Smooth muscle cell (in vitro differentiated cells): ENCODE measurements around the gene GIMAP4. TPM values are rescaled to one million over a fixed set of nuclear protein-coding genes. Genes with fewer than 3 reads are reported as not detected.

Experiments used
- DNase-seq: peaks from one replicate; lab custom pipeline; 2025; ENCODE audit not compliant: unreplicated experiment; lab: John Stamatoyannopoulos, UW
- H2AFZ ChIP-seq: fragments of 200-600 bp; sonication (generic); 2 replicates; pipeline ENCODE4 v1.6.0; 2016; ENCODE audit warnings: antibody characterized with exemption, low read depth, mild to moderate bottlenecking
- H3F3A ChIP-seq: fragments of 200-600 bp; sonication (generic); 2 replicates; pipeline ENCODE4 v1.6.0; 2017; ENCODE audit warnings: antibody characterized with exemption, low read depth
- H3K27ac ChIP-seq: fragments of 200-600 bp; sonication (generic); 2 replicates; pipeline ENCODE4 v1.5.1; 2016; ENCODE audit warnings: low read depth, mild to moderate bottlenecking
- H3K27me3 ChIP-seq: fragments of 200-600 bp; sonication (generic); 2 replicates; pipeline ENCODE4 v1.6.1; 2016; ENCODE audit warnings: low read depth, mild to moderate bottlenecking
- H3K36me3 ChIP-seq: fragments of 200-600 bp; sonication (generic); 2 replicates; pipeline ENCODE4 v1.5.1; 2016; ENCODE audit warnings: low read depth
- H3K4me1 ChIP-seq: fragments of 200-600 bp; sonication (generic); 2 replicates; pipeline ENCODE4 v1.5.1; 2016; ENCODE audit warnings: low read depth
- H3K4me2 ChIP-seq: fragments of 200-600 bp; sonication (generic); 2 replicates; pipeline ENCODE4 v1.6.0; 2016; ENCODE audit warnings: mild to moderate bottlenecking
- H3K4me3 ChIP-seq: fragments of 200-600 bp; sonication (generic); 2 replicates; pipeline ENCODE4 v1.5.1; 2016; ENCODE audit warnings: mild to moderate bottlenecking
- H3K79me2 ChIP-seq: fragments of 200-600 bp; sonication (generic); 2 replicates; pipeline ENCODE4 v1.6.0; 2016; ENCODE audit warnings: low read depth, mild to moderate bottlenecking
- H3K9ac ChIP-seq: fragments of 200-600 bp; sonication (generic); 2 replicates; pipeline ENCODE4 v1.6.0; 2016; ENCODE audit warnings: low read depth
- H3K9me3 ChIP-seq: fragments of 200-600 bp; sonication (generic); replicated peaks from 2 replicates; pipeline ENCODE4 v1.5.1; 2016; ENCODE audit warnings: low read depth
- H4K20me1 ChIP-seq: fragments of 200-600 bp; sonication (generic); 2 replicates; pipeline ENCODE4 v1.6.0; 2016; ENCODE audit warnings: low read depth
- CTCF ChIP-seq: fragments of 200-600 bp; sonication (generic); IDR thresholded peaks from 2 replicates; pipeline ENCODE4 v1.5.1; 2017; ENCODE audit warnings: borderline replicate concordance, mild to moderate bottlenecking, antibody characterized with exemption; ENCODE audit not compliant: insufficient read depth, poor library complexity, severe bottlenecking
- WGBS: methylation state at CpG from one replicate; pipeline ENCODE4 v1.1.7; 2016; ENCODE audit warnings: low lambda C conversion rate; 5-methylcytosine and 5-hydroxymethylcytosine counted together
- polyA plus RNA-seq: library from polyadenylated mRNA; unstranded; fragments of >200 nt; fragmentation: Nextera tagmentation; extraction: Ambion mirVana; gene quantifications from 2 replicates; pipeline ENCODE4 v1.2.1, GENCODE V29; 2016
- total RNA-seq: library from RNA; depleted of rRNA; stranded (reverse); fragments of >200 nt; gene quantifications from 2 replicates; pipeline ENCODE4 v1.2.3, GENCODE V29; 2014

GIMAP4 gene
- total and polyA plus RNA-seq, 2 experiments from 2014 or later, result not detected

GRCh38 chr7:150585199-150585598, 18.0 kb downstream of the GIMAP4 start:
- Histone ChIP-seq H2AFZ (no peak overlapping the region), H3K27me3 (no peaks in the 10 kb centered on the region), H3K4me1 (no peaks in the 10 kb centered on the region), H3F3A (no peaks in the 10 kb centered on the region), H3K4me3 (no peak overlapping the region), H3K79me2 (no peaks in the 10 kb centered on the region), H4K20me1 (no peaks in the 10 kb centered on the region), H3K9me3 (no peaks in the 10 kb centered on the region), H3K4me2 (no peak overlapping the region), H3K9ac (no peak overlapping the region), H3K27ac (no peak overlapping the region), H3K36me3 (no peaks in the 10 kb centered on the region)
- 82% methylated on average over 7 of the region's 7 CpGs for WGBS
- no peak for DNase-seq
- no peak for TF ChIP-seq CTCF

- Histone ChIP-seq H3K9ac (no peak overlapping the region), H3K27ac (no peak overlapping the region), H2AFZ (no peak overlapping the region), H3F3A (no peaks in the 10 kb centered on the region), H3K9me3 (no peaks in the 10 kb centered on the region), H3K4me1 (no peaks in the 10 kb centered on the region), H3K79me2 (no peaks in the 10 kb centered on the region), H4K20me1 (no peaks in the 10 kb centered on the region), H3K4me3 (no peak overlapping the region), H3K27me3 (no peaks in the 10 kb centered on the region), H3K4me2 (no peak overlapping the region), H3K36me3 (no peaks in the 10 kb centered on the region)
- 78% methylated on average over 4 of the region's 4 CpGs for WGBS
- no peak for DNase-seq
- TF ChIP-seq CTCF, result no peak
Measured at GRCh38 chr7:150586068-150586784, 19.0 kb downstream of the GIMAP4 start.

DNA sequence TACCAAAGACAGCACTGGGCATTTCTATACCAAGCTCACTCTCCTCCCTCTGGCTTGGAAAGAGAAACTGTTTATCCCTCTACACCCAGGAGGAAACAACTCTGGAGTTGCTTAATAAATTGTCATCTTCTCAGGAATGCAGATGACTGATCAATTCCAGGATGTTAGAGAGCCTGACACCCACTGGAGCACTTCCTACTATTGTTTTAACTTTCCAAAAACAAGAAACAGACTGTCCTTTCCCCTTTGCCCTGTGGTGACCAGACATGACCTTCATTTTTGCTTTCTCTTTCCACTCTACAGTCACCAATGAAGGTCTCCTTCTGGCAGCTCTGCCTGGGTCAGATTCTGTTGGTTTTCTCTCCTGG, 19.6 kb downstream of the GIMAP4 start:
- H3K4me3 ChIP-seq, result no peak overlapping the region
- no peaks in the 10 kb centered on the region for H3K36me3 ChIP-seq
- DNase-seq, result no peak
- no peaks in the 10 kb centered on the region for H3F3A ChIP-seq
- no peaks in the 10 kb centered on the region for H3K4me1 ChIP-seq
- no peak for TF ChIP-seq CTCF
- H3K79me2 ChIP-seq, result no peaks in the 10 kb centered on the region
- H2AFZ ChIP-seq, result no peak overlapping the region
- no peaks in the 10 kb centered on the region for H4K20me1 ChIP-seq
- no peak overlapping the region for H3K4me2 ChIP-seq
- no peak overlapping the region for H3K27ac ChIP-seq
- no peak overlapping the region for H3K9ac ChIP-seq
- no peaks in the 10 kb centered on the region for H3K27me3 ChIP-seq
- H3K9me3 ChIP-seq, result no peaks in the 10 kb centered on the region

DNA sequence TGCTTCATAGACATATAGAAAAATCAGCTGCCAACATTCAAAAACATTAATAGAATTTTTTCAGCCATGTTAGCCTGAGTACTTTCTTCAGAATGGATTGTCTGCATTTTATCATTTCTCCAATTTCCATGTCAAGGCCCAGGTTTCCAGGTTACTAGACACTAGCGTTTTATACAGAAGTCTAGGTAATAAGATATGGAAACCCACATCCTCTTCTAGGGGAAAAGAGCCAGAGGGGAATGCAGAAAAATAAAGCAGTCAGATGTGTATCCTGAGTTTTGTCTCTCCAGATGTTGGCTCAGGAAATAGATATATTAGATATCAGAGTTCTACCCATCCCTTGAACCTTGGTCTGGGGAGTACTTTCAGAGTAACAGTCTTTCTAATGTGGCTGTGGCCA, 20.4 kb downstream of the GIMAP4 start:
- 82% methylated on average over 1 of the region's 1 CpG for WGBS
- Histone ChIP-seq H3K4me1 (no peaks in the 10 kb centered on the region), H3F3A (no peaks in the 10 kb centered on the region), H3K27me3 (no peaks in the 10 kb centered on the region), H3K27ac (no peak overlapping the region), H3K9me3 (no peaks in the 10 kb centered on the region), H2AFZ (no peak overlapping the region), H3K79me2 (no peaks in the 10 kb centered on the region), H3K4me2 (no peak overlapping the region), H3K9ac (no peak overlapping the region), H3K4me3 (no peak overlapping the region), H4K20me1 (no peaks in the 10 kb centered on the region), H3K36me3 (no peaks in the 10 kb centered on the region)
- no peak for TF ChIP-seq CTCF
- DNase-seq, result no peak
